NCI-H2081 (cell line): Measurements from ENCODE around the gene XRN2.

Experiments used
- DNase-seq, 2 experiments: peaks; one replicate each; lab custom pipeline; 2025; lab: John Stamatoyannopoulos, UW

XRN2 gene

GRCh38 chr20:21294755-21295154 lies 8.4 kb upstream of the XRN2 start:
- no peak for DNase-seq

- no peak for DNase-seq
These were observed 1.0 kb upstream of the XRN2 start for GRCh38 chr20:21301940-21302663.

- no peak for DNase-seq
These were observed 469 bp upstream of the XRN2 start for GRCh38 chr20:21302664-21303060.

GRCh38 chr20:21303872-21304586 lies 898 bp downstream of the XRN2 start:
- no peak for DNase-seq

GRCh38 chr20:21308340-21308739 lies 5.2 kb downstream of the XRN2 start:
- no peak for DNase-seq

- DNase-seq, result no peak
These were observed 6.7 kb downstream of the XRN2 start for GRCh38 chr20:21309678-21310467.

GRCh38 chr20:21312813-21313474 lies 9.8 kb downstream of the XRN2 start:
- no peak for DNase-seq

- no peak for DNase-seq
These were observed 12.0 kb downstream of the XRN2 start for GRCh38 chr20:21315138-21315537.

GRCh38 chr20:21322083-21322710 lies 19.1 kb downstream of the XRN2 start:
- DNase-seq, result no peak

GRCh38 chr20:21322921-21323331 lies 19.8 kb downstream of the XRN2 start:
- DNase-seq, result no peak

GRCh38 chr20:21323640-21324039 lies 20.5 kb downstream of the XRN2 start:
- no peak for DNase-seq

- DNase-seq, result no peak
These were observed 21.0 kb downstream of the XRN2 start for GRCh38 chr20:21324126-21324525.

- no peak for DNase-seq
These were observed 22.2 kb downstream of the XRN2 start for GRCh38 chr20:21325296-21325695.

- DNase-seq, result no peak
These were observed 23.6 kb downstream of the XRN2 start for GRCh38 chr20:21326700-21327099.

- no peak for DNase-seq
These were observed 33.5 kb downstream of the XRN2 start for GRCh38 chr20:21336455-21337151.

- DNase-seq, result no peak
These were observed 35.2 kb downstream of the XRN2 start for GRCh38 chr20:21338291-21338690.

GRCh38 chr20:21339499-21339898 lies 36.4 kb downstream of the XRN2 start:
- no peak for DNase-seq

- no peak for DNase-seq
These were observed 38.0 kb downstream of the XRN2 start for GRCh38 chr20:21340991-21341697.

GRCh38 chr20:21342656-21343345 lies 39.7 kb downstream of the XRN2 start:
- no peak for DNase-seq
